T-helper 1 cell treated with Interleukin-12 subunit alpha and Interleukin-12 subunit beta and Interleukin-4 antibody, amounts not matched to agents 30 μg/mL and 1 μg/mL, for 36 hours (primary cell): ENCODE measurements around the gene LIN28A.

Experiments
- H3K27ac Mint-ChIP-seq: one replicate; pipeline ENCODE4 v1.8.0; 2021; ENCODE audit warnings: mild to moderate bottlenecking, mixed read lengths
- H3K27me3 Mint-ChIP-seq: one replicate; pipeline ENCODE4 v1.8.0; 2021; ENCODE audit warnings: low read depth, mixed read lengths
- H3K36me3 Mint-ChIP-seq: one replicate; pipeline ENCODE4 v1.8.0; 2021; ENCODE audit warnings: low read depth, mixed read lengths
- H3K4me1 Mint-ChIP-seq: one replicate; pipeline ENCODE4 v1.8.0; 2021; ENCODE audit warnings: low read depth, mixed read lengths
- H3K4me3 Mint-ChIP-seq: one replicate; pipeline ENCODE4 v1.8.0; 2021; ENCODE audit warnings: mild to moderate bottlenecking, moderate library complexity, mixed read lengths
- H3K9me3 Mint-ChIP-seq: one replicate; pipeline ENCODE4 v1.8.0; 2021; ENCODE audit warnings: mixed read lengths

The LIN28A gene

DNA sequence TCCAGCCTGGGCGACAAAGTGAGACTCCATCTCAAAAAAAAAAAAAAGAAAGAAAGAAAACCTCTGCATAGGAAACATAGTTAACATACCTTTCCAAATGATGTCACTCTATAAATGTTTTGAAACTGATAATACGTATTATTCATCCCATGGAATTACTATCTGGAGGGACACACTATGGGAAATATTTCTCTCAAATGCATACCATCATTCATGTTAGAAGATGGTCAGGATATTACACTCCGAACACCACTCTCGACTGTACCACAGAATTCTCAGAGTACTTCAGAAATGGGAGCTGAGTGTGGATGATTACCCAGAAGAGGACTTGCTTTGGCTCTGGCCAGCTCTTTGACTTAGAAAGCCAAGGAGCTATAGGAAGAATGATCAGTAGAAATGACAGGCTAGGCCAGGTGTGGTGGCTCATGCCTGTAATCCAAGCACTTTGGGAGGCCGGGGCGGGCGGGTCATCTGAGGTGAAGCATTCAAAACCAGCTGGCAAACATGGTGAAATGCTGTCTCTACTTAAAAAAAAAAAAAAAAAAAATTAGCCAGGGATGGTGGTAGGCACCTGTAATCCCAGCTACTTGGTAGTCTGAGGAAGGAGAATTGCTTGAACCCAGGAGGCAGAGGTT, 5.2 kb upstream of the LIN28A start:
- no peak overlapping the region for H3K4me3 Mint-ChIP-seq
- peaks cover 13% of the 10 kb centered on the region for H3K4me1 Mint-ChIP-seq
- peaks cover 54% of the 10 kb centered on the region for H3K27me3 Mint-ChIP-seq
- H3K27ac Mint-ChIP-seq, result no peak overlapping the region
- H3K36me3 Mint-ChIP-seq, result no peaks in the 10 kb centered on the region
- no peaks in the 10 kb centered on the region for H3K9me3 Mint-ChIP-seq

DNA sequence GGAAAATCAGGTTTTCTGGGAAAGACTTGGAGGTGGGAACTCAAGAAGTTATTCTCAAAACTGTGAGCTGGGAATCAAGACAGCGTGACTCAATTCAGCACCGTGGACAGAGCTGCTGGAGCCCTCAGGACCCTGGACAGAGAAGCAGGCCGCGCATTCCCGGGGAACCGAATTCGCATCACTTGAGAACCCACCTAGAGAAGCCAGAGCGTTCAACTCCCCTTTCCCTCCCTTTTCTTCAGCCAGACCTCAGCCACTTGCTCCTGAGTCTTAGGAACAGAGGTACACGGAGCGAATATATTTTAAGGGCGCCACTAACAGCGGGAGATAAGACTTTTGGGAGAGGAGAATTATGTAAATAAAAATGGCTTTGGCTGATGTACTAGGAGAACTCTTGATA, 2.0 kb upstream of the LIN28A start:
- peaks cover 64% of the 10 kb centered on the region for H3K27me3 Mint-ChIP-seq
- peaks cover 16% of the 10 kb centered on the region for H3K4me1 Mint-ChIP-seq
- H3K36me3 Mint-ChIP-seq, result no peaks in the 10 kb centered on the region
- H3K9me3 Mint-ChIP-seq, result no peaks in the 10 kb centered on the region
- H3K4me3 Mint-ChIP-seq, result no peak overlapping the region
- no peak overlapping the region for H3K27ac Mint-ChIP-seq

DNA sequence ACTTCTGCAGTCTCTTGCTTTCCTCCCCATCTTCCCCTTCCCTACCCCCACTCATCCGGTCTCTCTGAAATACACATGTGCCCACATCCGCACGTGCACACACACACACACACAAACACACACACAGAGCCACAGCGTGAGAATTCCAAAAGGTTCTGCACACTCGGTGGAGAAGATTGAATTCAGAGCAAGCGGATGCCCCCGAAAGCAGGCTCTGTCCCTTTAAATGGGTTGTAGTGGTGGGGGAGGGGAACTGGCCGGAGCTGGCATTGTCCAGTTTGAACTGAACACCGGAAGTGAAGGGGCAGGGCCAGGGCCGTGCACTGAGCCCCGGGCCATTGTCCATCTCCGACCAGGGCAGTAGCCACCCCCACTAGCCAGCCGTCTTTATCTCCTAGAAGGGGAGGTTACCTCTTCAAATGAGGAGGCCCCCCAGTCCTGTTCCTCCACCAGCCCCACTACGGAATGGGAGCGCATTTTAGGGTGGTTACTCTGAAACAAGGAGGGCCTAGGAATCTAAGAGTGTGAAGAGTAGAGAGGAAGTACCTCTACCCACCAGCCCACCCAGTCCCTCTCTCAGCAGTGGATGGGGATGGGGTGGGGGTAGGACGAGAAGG, 1.3 kb upstream of the LIN28A start:
- Mint-ChIP-seq H3K36me3 (no peaks in the 10 kb centered on the region), H3K4me1 (peaks cover 16% of the 10 kb centered on the region), H3K9me3 (no peaks in the 10 kb centered on the region), H3K4me3 (no peak overlapping the region), H3K27ac (no peak overlapping the region), H3K27me3 (peaks cover 65% of the 10 kb centered on the region)

DNA sequence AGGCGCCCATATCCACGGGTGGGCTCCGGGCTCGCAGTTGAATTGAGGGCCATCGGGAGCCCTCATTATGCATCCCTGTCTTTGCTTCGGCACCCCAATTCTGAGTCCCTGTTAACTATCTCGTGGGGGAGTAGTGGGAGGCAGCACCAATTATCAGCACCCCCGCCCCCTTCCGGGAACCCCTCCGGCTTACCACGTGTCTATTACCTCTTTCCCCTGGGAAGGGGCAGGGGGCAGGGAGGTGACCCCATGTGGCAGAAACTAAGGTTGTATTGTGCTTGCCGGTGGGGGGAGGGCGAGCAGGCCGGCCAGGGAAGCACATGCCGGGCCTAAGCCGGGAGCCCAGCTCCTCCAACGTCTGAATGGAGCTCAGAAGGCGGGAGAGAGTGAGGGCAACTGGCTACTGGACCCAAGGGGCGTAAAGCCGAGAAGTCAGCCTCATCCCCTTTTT, 1.0 kb downstream of the LIN28A start:
- no peaks in the 10 kb centered on the region for H3K36me3 Mint-ChIP-seq
- H3K9me3 Mint-ChIP-seq, result no peaks in the 10 kb centered on the region
- peaks cover 16% of the 10 kb centered on the region for H3K4me1 Mint-ChIP-seq
- no peak overlapping the region for H3K27ac Mint-ChIP-seq
- H3K4me3 Mint-ChIP-seq, result no peak overlapping the region
- H3K27me3 Mint-ChIP-seq, result peaks cover 71% of the 10 kb centered on the region

DNA sequence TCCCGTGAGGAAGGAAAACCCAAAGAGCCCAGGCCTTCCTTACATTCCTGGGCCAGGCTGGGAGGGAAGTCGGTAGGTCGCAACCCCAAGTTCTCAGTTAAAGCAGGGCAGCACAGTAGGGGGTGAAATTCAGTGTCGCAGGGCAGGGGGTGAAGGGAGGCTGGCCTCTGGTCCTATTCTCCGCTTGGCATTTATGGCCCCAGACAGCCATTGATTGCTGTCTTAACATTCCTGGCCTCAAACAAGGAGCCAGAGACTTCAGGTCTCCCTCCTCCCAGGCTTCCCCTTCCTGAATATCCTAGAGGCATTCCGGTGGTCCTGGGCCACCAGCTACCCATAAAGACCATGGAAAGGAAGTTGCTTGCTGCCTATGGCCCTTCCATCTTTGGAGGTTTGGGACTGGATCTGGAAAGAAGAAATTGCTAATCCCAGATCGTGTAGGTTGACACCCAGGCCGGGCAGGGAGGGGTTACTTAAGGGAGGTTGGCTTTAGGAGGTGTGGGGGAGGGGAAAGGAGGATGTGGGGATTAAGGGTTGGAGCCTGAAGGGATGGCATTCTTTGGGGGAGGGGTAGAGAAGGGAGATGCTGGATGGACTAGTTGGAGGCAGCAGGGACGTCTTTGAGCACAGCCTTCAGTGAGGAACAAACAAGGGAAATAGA, 1.7 kb downstream of the LIN28A start:
- peaks cover 71% of the 10 kb centered on the region for H3K27me3 Mint-ChIP-seq
- H3K4me3 Mint-ChIP-seq, result no peak overlapping the region
- H3K9me3 Mint-ChIP-seq, result no peaks in the 10 kb centered on the region
- no peak overlapping the region for H3K27ac Mint-ChIP-seq
- no peaks in the 10 kb centered on the region for H3K36me3 Mint-ChIP-seq
- H3K4me1 Mint-ChIP-seq, result peaks cover 19% of the 10 kb centered on the region

DNA sequence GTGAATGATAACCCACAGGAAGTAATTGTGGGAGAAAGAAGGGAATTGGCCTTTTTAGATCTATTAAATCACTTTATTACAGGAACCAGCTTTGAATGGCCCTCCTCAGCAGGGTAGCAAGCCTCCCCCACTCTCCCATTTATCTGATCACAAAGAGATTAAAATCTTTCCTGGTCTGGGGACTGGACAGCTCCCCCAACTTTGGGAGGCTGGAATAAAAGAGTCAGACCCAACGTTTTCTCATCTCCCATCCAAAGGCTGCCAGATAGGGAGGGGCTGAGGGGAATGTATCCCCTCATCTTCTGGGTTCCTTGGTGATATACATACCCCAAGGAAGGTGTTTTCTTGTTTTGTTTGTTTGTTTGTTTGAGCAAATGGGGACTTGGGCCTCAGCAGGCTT, 2.4 kb downstream of the LIN28A start:
- Mint-ChIP-seq H3K4me1 (peaks cover 19% of the 10 kb centered on the region), H3K4me3 (no peak overlapping the region), H3K27me3 (peaks cover 71% of the 10 kb centered on the region), H3K36me3 (no peaks in the 10 kb centered on the region), H3K9me3 (no peaks in the 10 kb centered on the region), H3K27ac (no peak overlapping the region)

DNA sequence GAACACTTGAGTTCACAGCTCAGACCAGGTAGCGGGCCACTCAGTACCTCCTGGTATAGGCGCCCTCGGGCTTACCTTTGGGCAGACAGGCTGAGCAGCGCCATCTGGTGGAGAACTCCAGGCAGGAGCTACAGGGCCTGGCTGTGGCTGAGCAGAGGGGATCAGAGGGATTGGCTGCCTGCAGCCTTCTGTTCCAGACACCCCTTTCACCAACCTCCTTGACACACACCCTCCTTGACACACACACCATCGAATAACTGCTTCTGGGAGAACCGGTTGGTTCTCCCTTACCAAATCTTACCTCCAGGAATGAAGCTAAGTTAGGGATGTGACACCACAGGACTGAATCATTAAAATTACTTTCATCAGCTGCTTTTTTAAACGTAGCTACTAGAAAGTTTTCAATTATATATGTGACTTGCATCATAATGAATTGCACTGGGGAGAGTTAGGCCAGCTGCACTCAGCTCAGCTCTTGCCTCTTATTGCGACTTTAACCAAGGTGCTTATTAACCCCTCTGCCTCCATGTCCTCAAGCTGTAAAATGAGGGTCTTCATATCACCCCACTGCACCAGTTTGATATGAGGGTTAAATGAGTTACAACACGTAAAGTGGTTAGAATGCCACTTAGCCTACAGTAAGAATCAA, 6.6 kb downstream of the LIN28A start:
- Mint-ChIP-seq H3K9me3 (no peaks in the 10 kb centered on the region), H3K27ac (no peak overlapping the region), H3K36me3 (no peaks in the 10 kb centered on the region), H3K4me3 (no peak overlapping the region), H3K4me1 (peaks cover 3% of the 10 kb centered on the region), H3K27me3 (peaks cover 54% of the 10 kb centered on the region)

DNA sequence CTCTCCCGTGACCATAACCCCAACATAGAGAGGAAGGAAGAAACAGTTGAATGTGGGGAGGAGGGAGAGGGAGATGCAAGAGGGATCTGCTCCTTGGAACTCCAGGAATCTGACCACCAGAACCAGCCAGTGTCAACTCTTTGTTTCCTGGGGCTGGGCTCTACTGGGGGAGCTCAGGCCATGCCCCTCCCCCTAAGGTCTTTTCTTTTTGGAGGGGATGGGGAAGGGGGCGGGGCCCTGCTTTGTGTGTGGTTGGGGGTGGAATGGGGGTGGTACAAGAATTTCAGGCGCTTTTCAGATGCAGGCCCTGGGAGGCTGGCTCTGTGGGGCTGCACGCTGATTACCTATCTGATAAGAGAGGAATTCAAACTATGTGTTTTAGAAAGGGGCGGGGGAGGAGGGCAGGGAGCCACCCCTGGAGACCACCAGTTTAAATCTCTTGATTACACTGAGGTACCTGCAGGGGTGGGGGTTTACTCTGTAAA, 8.3 kb downstream of the LIN28A start:
- H3K36me3 Mint-ChIP-seq, result no peaks in the 10 kb centered on the region

DNA sequence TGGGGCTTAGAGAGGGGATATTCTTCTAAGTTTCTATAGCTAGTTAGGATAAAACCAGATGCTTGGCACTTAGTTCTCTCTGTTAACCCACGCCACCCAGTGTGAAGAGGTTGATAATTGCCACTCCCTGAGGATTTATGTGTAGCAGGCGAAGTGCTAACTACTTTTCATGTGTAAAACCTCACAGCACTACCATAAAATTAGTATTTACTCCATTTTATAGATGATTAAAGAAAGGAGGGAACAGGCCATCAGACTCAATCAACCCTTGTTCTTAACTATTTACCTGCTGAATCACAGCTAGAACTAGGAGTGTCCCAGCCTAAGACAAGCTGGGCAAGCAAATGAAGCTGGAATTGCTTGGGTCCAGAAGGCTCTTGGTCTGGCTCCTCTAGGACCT, 8.9 kb downstream of the LIN28A start:
- no peaks in the 10 kb centered on the region for H3K9me3 Mint-ChIP-seq
- peaks cover 39% of the 10 kb centered on the region for H3K27me3 Mint-ChIP-seq
- H3K4me1 Mint-ChIP-seq, result peaks cover 3% of the 10 kb centered on the region
- no peak overlapping the region for H3K4me3 Mint-ChIP-seq
- no peaks in the 10 kb centered on the region for H3K36me3 Mint-ChIP-seq
- no peak overlapping the region for H3K27ac Mint-ChIP-seq

More for the DNA sequence above, 8.3 kb downstream of the LIN28A start:
- Mint-ChIP-seq H3K4me3 (no peak overlapping the region), H3K27me3 (peaks cover 45% of the 10 kb centered on the region), H3K27ac (no peak overlapping the region), H3K4me1 (peaks cover 3% of the 10 kb centered on the region), H3K9me3 (no peaks in the 10 kb centered on the region)

DNA sequence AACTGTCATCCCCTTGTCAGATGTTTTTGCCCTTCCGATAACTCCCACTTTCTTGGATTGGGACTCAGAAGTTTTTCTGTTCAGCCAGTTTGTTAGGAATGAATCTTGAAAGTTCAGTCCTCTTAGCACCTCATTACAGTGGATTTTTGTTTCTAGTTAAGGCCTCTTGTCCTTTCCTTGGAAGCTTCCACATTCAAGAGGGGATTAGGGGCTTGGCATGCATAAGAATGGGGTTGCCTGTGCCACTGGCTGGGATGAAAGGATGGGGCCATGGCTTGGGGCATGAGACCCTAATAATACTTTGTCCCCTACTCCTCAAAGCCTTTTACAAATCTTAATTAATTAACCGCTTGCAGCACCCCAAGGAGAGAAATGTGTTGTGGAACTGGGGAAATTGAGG, 19.1 kb downstream of the LIN28A start:
- Mint-ChIP-seq H3K36me3 (peaks cover 6% of the 10 kb centered on the region), H3K4me1 (peaks cover 15% of the 10 kb centered on the region), H3K4me3 (no peak overlapping the region), H3K27ac (no peak overlapping the region), H3K9me3 (no peaks in the 10 kb centered on the region), H3K27me3 (peaks cover 18% of the 10 kb centered on the region)

DNA sequence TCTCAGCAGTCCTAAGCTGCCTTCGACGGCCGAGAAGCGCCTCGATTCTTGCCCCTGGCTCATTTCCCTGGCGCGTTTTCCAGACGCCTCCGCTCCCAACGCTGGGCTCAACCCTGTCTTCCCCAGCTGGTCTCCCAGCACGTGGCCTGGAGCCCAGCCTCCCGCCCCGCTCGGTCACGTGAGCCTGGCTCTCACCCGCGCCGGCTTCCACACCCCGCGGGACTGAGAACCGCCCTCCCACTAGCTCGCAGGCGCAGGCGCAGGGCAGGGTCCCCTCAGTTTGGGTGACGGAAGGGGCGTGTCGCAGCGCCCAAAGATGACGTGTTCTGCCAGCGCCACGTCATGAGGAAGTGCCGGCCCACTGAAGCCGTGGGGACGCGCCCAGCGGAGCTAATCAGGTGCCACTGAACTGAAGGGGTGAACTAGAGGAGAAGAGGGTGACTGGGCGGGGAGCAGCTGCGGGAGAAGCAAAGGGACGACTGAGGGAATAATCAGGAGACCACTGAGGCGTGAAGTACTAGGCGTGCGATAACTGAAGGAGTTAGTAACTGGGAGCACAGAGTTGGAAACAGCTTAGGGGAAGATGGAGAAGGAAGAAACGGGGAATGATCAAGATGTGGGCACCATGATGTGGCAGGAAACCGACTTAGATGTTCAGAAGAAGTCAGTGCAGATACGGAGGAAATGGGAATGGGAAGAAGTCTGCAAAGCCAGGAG, 21.5 kb downstream of the LIN28A start, which contains the start of gene DHDDS:
Gene DHDDS (plus strand): TSS at position 343 of the 717 bp plus-strand sequence. CDS start 625 bp downstream, outside the sequence.
- Mint-ChIP-seq H3K4me3 (peak within 1 kb of the TSS; percentile 98), H3K36me3 (peaks cover 6% of the 10 kb centered on the region), H3K4me1 (peaks cover 15% of the 10 kb centered on the region), H3K27me3 (peaks cover 11% of the 10 kb centered on the region), H3K9me3 (no peaks in the 10 kb centered on the region), H3K27ac (peak within 1 kb of the TSS; percentile 97)

DNA sequence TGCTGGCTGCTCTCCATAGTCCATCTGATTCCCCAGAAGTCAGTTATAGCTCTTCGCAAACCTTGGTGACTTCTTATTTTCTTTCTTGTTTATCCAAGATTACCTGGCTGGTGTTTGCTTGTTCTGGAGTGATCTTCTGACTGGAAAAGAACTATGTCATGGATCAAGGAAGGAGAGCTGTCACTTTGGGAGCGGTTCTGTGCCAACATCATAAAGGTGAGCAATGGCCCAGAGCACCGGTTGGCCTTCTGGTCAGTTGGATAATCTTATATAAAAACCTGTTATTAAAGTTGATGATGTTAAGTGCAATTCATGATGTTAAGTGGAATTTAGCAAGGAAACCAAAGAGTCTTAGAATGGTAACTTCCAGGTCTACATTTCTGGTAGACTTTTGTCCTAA, 22.2 kb downstream of the LIN28A start:
- Mint-ChIP-seq H3K27ac (peak overlapping the region; percentile 97), H3K27me3 (peaks cover 11% of the 10 kb centered on the region), H3K9me3 (no peaks in the 10 kb centered on the region), H3K4me3 (peak overlapping the region; percentile 98), H3K36me3 (peaks cover 6% of the 10 kb centered on the region), H3K4me1 (peaks cover 15% of the 10 kb centered on the region)

DNA sequence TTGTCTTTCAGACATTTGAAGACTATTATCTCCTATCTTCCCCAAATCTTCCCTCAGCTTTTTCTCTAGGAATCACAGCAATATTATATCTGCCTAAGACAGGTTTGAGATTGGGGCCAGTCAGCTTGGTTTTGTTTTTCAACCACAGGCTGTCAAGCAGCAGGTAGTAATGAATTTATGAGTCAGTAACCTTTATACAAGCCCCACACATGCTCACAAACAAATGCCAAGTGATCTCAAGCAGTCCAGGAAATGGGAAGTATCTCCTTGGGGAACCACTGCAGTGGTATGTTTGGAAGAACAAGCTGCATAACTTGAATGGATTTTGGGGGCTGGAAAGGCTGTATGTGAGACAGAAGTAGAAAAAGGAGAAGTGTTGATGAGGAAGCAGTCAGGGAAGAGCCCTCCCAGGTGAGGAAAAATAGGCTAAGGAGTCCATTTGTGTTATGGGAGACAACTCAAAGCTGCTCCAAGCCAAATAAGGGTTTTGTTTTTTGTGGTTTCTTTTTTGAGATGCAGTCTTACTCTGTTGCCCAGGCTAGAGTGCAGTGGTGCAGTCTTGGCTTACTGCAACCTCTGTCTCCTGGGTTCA, 23.6 kb downstream of the LIN28A start:
- Mint-ChIP-seq H3K4me1 (peaks cover 15% of the 10 kb centered on the region), H3K27me3 (peaks cover 11% of the 10 kb centered on the region), H3K4me3 (peak overlapping the region; percentile 19), H3K9me3 (no peaks in the 10 kb centered on the region), H3K27ac (peak overlapping the region; percentile 36), H3K36me3 (peaks cover 20% of the 10 kb centered on the region)

DNA sequence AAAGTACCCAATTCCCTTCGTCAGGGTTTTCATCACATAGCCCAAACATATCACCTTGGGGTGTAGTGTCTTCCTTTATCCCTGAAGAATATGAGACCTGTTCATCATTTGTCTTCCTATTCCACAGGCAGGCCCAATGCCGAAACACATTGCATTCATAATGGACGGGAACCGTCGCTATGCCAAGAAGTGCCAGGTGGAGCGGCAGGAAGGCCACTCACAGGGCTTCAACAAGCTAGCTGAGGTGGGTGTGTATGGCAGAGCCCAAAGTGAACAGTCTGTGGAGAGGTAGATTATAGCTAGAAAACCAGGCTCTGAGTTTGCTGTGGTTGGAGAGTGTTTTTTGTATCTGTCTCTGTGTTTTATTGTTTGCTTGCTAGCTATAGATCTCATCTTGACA, 27.4 kb downstream of the LIN28A start:
- Mint-ChIP-seq H3K4me1 (peaks cover 10% of the 10 kb centered on the region), H3K36me3 (peaks cover 38% of the 10 kb centered on the region), H3K4me3 (no peak overlapping the region), H3K27me3 (no peaks in the 10 kb centered on the region), H3K9me3 (no peaks in the 10 kb centered on the region), H3K27ac (no peak overlapping the region)
